Pancreas (tissue), 10 donors: ENCODE measurements around the gene EIF3L. TPM values are rescaled to one million over a fixed set of nuclear protein-coding genes. Genes with fewer than 3 reads are reported as not detected.

Experiments
- ATAC-seq, 4 donors: fragments of 200-7000 bp; cut with Tn5 transposase; one replicate each; pipeline versions ENCODE4 v1.8.0 to v1.9.1; 2020; ENCODE audit warnings: mild to moderate bottlenecking in 4 of 4, moderate library complexity in 4 of 4
- DNase-seq, 6 donors: peaks; one replicate each; pipeline ENCODE4 v3.0.0-alpha.2; 2020
- FAIRE-seq: peaks from 2 replicates; lab custom pipeline; 2012; peaks lifted over from hg19 to GRCh38; lab: Jason Lieb, UNC
- H3K27ac ChIP-seq, 4 donors: fragments of 200-600 bp; sonication (generic); 1 replicate in 3 of 4; 2 replicates in 1 of 4; pipeline versions ENCODE4 v1.5.0 to v1.8.0; 2020
- H3K27me3 ChIP-seq, 4 donors: fragments of 200-600 bp; one replicate each; pipeline ENCODE4 v1.8.0; 2021
- H3K36me3 ChIP-seq, 3 donors: fragments of 200-600 bp; sonication (generic) in 1 of 3; one replicate each; pipeline versions ENCODE4 v1.5.0 to v1.8.0; 2020 to 2021
- H3K4me1 ChIP-seq, 3 donors: fragments of 200-600 bp; one replicate each; pipeline ENCODE4 v1.8.0; 2021
- H3K4me3 ChIP-seq, 4 donors: fragments of 200-600 bp; sonication (generic) in 2 of 4; one replicate each; pipeline versions ENCODE4 v1.5.0 to v1.8.0; 2020 to 2021
- H3K9me3 ChIP-seq, 4 donors: fragments of 200-600 bp; one replicate each; pipeline ENCODE4 v1.8.0; 2021
- WGBS, 2 donors: extraction: QIAGEN DNeasy Blood & Tissue Kit; methylation state at CpG; one replicate each; pipeline ENCODE4 v1.1.7; 2013; 5-methylcytosine and 5-hydroxymethylcytosine counted together
- intact Hi-C, 3 donors: fragments of 100-400 bp; cut with DNase I; formaldehyde crosslinking; loops; one replicate each; pipeline versions ENCODE4 v1.11.1 to v1.14.2; 2022
- polyA plus RNA-seq, 2 donors: library from polyadenylated mRNA; stranded (reverse); fragments of 200-250 nt; gene quantifications; one replicate each; pipeline ENCODE4 v1.2.3, GENCODE V29; 2013
- total RNA-seq, 6 donors: library from RNA; stranded (reverse); fragmentation: NEBNext Ultra II Directional in 4 of 6; extraction: Animal tissue kit (Norgen Biotek cat#: 25700) in 4 of 6; gene quantifications; one replicate each; pipeline versions ENCODE4 v1.2.1 to v1.2.4, GENCODE V29; 2021 to 2023
- TF ChIP-seq, protein P1 (sequence below), 4 donors: fragments of 200-600 bp; sonication (generic) in 3 of 4; IDR thresholded peaks; one replicate each; pipeline versions ENCODE4 v1.5.0 to v1.8.0; 2021; ENCODE audit warnings: antibody characterized with exemption in 4 of 4
- donor health status: healthy with polysubstance abuse.
- donor health status: DM: no; HTN: no; CAD: no; lungs with moderate emphysema.
- donor health status: DM: no; HTN: no; CAD: no.
- donor health status: control.
- donor health status: control.
- donor health status: Bipolar disorder and iron deficiency.
- donor health status: DM: yes; HTN: yes; CAD: no.
- donor health status: DM: no; HTN: no; CAD: no.
- donor health status: DM: no; HTN: no; CAD: no.
- donor health status: DM: yes; HTN: yes; CAD: no.

Gene EIF3L
- total and polyA plus RNA-seq, 8 donors, result 162 to 412 (median 338) TPM

DNA sequence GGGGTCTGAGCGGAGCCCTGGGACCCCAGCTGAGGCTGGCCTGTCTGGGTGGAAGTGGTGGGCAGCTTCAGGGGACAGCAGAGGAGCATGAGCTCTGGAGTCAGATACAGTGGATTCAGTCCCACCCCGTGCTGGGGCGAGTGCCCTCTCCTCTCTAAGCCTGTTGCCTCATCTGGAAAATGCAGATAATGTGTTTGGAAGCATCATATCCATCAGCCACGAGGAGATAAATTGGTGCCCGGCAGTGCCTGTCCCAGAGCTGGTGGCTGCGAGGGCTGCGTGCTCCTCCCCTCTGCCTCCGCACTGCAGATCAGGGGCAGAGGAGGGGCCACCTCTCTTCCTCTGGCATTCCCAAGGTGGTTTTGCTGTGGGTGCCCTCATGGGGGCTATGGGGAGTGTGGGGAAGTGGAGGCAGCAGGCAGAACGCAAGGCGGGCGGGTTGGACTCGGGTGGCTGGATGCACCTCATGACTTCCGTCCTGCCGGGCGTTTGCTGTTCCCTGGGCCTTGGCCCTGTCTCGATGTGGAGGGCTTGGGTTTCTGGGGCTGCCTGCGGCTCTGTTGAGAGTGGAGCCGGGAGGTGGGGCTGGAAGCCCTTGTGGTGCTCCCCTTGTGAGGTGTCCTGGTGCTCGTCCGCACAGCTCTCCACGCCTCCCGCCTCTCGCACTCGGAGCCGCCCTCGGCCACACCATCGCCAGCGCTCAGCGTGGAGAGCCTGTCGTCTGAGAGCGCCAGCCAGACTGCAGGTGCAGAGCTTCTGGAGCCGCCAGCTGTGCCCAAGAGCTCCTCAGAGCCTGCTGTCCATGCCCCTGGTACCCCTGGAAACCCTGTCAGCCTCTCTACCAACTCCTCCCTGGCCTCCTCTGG is 77.8 kb downstream of the EIF3L start:
- WGBS, 2 donors, result 73 to 79% methylated on average over 27 to 32 of the region's 32 CpGs
- Histone ChIP-seq H3K4me3 (no peak overlapping the region), H3K36me3 (peaks cover 0 to 22% (median 9%) of the 10 kb centered on the region in 3 donors), H3K4me1 (peaks cover 30 to 45% (median 35%) of the 10 kb centered on the region in 3 donors), H3K27ac (peak overlapping the region in 1 of 4 donors; percentile 4), H3K27me3 (no peaks in the 10 kb centered on the region), H3K9me3 (no peaks in the 10 kb centered on the region)
- TF ChIP-seq, protein P1, sequence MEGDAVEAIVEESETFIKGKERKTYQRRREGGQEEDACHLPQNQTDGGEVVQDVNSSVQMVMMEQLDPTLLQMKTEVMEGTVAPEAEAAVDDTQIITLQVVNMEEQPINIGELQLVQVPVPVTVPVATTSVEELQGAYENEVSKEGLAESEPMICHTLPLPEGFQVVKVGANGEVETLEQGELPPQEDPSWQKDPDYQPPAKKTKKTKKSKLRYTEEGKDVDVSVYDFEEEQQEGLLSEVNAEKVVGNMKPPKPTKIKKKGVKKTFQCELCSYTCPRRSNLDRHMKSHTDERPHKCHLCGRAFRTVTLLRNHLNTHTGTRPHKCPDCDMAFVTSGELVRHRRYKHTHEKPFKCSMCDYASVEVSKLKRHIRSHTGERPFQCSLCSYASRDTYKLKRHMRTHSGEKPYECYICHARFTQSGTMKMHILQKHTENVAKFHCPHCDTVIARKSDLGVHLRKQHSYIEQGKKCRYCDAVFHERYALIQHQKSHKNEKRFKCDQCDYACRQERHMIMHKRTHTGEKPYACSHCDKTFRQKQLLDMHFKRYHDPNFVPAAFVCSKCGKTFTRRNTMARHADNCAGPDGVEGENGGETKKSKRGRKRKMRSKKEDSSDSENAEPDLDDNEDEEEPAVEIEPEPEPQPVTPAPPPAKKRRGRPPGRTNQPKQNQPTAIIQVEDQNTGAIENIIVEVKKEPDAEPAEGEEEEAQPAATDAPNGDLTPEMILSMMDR (IDR thresholded peaks at IDR 0.05), result no peak
- DNase-seq, result no peak
- ATAC-seq, result no peak
- intact Hi-C loops, result no loop called here
- no peak for FAIRE-seq

DNA sequence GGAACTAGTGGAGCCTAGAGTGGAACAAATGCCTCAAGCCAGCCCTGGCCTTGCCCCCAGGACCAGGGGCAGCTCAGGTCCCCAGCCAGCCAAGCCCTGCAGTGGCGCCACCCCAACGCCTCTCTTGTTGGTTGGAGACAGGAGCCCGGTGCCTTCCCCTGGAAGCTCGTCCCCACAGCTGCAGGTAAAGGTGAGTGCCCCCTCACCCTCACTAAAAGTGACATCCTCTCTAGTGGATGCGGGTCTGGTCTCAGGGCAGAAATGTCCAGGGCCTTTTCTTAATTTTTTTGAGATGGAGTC is 78.4 kb downstream of the EIF3L start:
- Histone ChIP-seq H3K36me3 (peaks cover 0 to 22% (median 9%) of the 10 kb centered on the region in 3 donors), H3K4me3 (no peak overlapping the region), H3K27me3 (no peaks in the 10 kb centered on the region), H3K9me3 (no peaks in the 10 kb centered on the region), H3K4me1 (peaks cover 35 to 49% (median 40%) of the 10 kb centered on the region in 3 donors), H3K27ac (no peak overlapping the region)
- TF ChIP-seq, protein P1 (IDR thresholded peaks at IDR 0.05), result no peak
- 86 to 95% methylated on average over 5 of the region's 5 CpGs for WGBS, 2 donors
- ATAC-seq (no peak), FAIRE-seq (no peak), DNase-seq (no peak)
- intact Hi-C loops, result no loop called here

DNA sequence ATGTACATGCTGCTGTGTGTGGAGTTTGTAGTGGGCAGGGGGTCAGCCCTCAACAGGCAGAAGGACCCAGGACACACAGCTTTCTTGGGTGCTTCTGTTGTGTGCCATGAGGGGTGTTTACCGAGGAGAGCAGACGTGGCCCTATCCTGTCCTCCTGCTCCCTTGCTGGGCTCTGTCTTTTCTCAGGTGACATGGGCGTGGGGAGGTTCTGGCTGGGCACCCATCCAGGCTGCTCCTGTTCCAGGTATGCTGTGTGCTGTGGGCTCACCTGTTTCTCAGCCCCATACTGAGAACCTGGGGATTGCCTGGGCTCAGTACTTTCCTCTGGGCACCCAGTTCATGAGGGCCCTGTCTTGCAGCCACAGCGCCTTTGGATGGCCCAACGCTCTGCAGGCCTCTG is 80.2 kb downstream of the EIF3L start:
- FAIRE-seq, result no peak
- H3K4me3 ChIP-seq, result no peak overlapping the region
- DNase-seq, result peak in 5 of 6 donors; percentile 55 to 78 (median 71)
- 39 to 42% methylated on average over 5 of the region's 5 CpGs for WGBS, 2 donors
- peaks cover 0 to 14% (median 9%) of the 10 kb centered on the region in 3 donors for H3K36me3 ChIP-seq
- peaks cover 45 to 66% (median 56%) of the 10 kb centered on the region in 3 donors for H3K4me1 ChIP-seq
- peak overlapping the region; percentile 47 to 71 (median 58) for H3K27ac ChIP-seq
- H3K27me3 ChIP-seq, result no peaks in the 10 kb centered on the region
- TF ChIP-seq, protein P1 (IDR thresholded peaks at IDR 0.05), result no peak
- intact Hi-C loops, result no loop called here
- peak; percentile 15 to 38 (median 28) for ATAC-seq
- no peaks in the 10 kb centered on the region for H3K9me3 ChIP-seq

DNA sequence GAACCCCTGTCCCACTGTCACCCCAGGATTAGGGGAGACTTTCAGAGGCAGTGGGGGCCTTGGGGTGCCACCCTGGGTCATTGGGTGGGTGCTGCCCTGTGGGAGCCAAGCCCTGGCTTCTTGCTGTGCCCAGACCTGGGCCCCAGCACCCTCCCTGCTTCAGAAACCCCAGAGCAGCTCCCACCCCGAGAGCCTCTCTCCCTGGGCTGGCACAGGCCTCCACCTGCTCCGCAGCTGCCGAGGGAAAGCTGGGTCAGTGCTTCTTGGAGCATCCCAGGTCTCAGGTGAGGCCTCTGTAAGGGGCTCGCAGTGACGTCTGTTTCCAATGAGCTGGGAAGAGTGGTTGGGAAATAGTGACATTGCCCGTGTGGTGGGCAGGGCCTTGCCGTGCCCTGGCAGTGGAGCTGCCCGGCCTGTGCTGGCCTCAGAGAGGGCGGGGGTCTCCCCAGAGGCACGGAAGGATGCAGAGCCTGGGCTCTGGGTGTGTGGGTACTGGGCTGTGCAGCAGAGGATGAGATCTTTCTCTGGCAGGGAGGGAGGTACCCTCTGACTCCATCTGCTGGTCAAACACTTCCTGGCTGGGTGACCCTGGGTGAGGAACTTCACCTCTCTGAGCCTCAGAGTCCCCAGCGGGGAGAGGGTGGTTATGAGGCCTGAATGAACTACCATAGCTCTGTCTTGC is 81.2 kb downstream of the EIF3L start:
- no peaks in the 10 kb centered on the region for H3K9me3 ChIP-seq
- TF ChIP-seq, protein P1 (IDR thresholded peaks at IDR 0.05), result peak in 2 of 4 donors; percentile 15 to 17
- FAIRE-seq (no peak), ATAC-seq (peak; percentile 30 to 49 (median 46)), DNase-seq (peak in 2 of 6 donors; percentile 52 to 58)
- intact Hi-C loops, result loop anchor here in 1 of 3 donors (10.0 kb wide), 1 partner anchor 116 kb away; no protein-coding TSS in a partner anchor
- 37 to 42% methylated on average over 11 of the region's 11 CpGs for WGBS, 2 donors
- no peak overlapping the region for H3K4me3 ChIP-seq
- peak overlapping the region; percentile 47 to 71 (median 58) for H3K27ac ChIP-seq
- peaks cover 40 to 58% (median 50%) of the 10 kb centered on the region in 3 donors for H3K4me1 ChIP-seq
- H3K36me3 ChIP-seq, result peaks cover 0 to 14% (median 9%) of the 10 kb centered on the region in 3 donors
- no peaks in the 10 kb centered on the region for H3K27me3 ChIP-seq
